GM19397 (cell line): Measurements from ENCODE around the gene SASS6.
A peak's percentile ranks its signal among the peaks of the same experiment; 100 is the strongest.

Experiments
- ATAC-seq: cut with Tn5 transposase; IDR thresholded peaks from one replicate; pipeline ENCODE4 v1.9.1; 2021; ENCODE audit warnings: mild to moderate bottlenecking, moderate library complexity; ENCODE audit not compliant: unreplicated experiment

SASS6 gene

GRCh38 chr1:100109554-100110066, 23.1 kb downstream of the SASS6 start:
- no peak for ATAC-seq

DNA sequence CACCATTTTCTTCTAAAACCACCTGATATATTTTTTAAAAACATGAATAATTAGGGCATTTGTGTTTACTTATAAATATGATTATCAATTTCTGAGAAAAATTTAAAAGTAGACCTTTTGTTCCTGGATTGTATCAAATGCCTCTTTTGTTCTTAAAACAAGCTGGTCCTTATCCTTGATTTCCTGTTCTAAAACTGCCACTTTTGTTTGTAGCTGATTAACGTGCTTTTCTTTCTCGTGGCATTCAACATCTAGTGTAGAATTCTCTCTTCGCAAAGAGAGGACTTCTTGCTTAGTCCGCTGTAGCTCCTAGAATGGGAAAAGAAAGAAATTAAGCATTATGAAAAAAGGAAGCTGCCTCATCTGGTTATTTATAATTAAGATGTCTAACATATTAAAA, 25.0 kb downstream of the SASS6 start:
- ATAC-seq, result no peak

- ATAC-seq, result no peak
These were observed 31.2 kb downstream of the SASS6 start for GRCh38 chr1:100101564-100101963.

- ATAC-seq, result no peak
These were observed 32.5 kb downstream of the SASS6 start for GRCh38 chr1:100100202-100100601.

DNA sequence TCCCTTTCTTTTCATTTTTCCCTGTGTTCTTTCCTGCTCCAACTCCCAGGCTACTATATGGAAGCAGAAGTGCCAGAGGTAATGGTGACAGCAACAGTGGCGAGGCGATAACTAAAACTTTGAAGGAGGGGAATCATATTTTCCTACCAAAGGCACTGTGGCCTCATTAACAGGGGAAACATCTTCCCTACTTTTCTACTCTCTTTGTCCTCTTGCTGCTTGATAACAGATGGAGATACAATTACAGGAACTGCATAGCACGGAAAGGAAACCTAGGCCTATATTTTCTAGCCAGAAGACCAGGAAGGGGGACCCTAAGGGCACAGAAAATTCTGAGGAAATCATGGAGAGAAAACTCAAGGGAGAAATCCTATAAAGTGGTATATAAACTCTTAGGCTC, 42.3 kb downstream of the SASS6 start:
- no peak for ATAC-seq

DNA sequence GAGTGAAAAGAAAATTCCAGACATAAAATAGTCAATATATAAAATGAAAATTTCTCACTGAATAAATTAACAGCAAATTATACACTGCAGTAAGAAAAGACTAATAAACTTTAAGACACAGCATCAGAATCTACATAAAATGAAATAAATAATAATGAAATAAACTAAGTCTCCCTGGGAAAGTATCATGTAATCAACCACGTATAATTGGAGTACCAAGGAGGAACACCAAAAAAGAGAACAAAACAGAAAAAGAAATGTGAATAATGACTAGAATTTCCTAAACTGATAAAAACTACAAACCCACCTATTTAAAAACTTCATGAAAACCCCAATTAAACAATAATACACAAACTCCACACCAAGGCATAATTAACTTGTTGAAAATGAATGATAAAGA, 43.6 kb downstream of the SASS6 start:
- ATAC-seq, result no peak

- ATAC-seq, result no peak
These were observed 45.3 kb downstream of the SASS6 start for GRCh38 chr1:100087396-100087795.

DNA sequence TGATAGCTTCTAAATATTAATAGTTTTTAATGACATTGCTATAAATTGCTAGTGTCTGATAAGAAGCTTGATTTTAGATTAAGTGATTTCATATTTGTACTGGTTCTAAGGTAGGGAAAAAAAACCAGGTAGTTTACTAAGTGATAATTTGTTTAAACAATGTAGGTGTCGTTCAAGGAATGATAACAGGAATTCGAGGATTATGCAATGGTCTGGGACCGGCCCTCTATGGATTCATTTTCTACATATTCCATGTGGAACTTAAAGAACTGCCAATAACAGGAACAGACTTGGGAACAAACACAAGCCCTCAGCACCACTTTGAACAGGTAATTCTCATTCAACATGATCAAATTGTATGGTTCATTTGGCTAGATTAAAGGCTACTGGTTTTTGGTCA, 52.4 kb downstream of the SASS6 start:
- ATAC-seq, result no peak

GRCh38 chr1:100077531-100077930, 55.2 kb downstream of the SASS6 start:
- peak; percentile 52 for ATAC-seq

DNA sequence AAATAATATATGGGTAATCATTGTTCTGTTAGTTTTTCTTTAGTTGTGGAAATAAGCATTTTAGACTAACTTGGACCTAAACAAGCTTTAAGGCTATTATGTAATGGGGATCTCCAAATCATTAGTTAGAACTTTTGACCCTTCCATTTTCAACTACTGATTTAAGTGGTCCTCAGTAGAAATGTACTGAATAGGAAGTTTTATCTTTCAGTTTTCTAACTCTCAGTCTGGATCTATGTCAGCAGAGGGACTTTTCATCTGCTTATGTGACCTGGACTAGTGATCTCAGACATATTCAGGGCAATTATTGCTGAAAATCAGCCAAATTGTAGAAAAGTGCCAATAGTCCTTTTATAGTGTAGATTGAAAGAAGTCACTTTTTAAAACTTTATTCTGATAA, 56.0 kb downstream of the SASS6 start:
- ATAC-seq, result peak; percentile 71

DNA sequence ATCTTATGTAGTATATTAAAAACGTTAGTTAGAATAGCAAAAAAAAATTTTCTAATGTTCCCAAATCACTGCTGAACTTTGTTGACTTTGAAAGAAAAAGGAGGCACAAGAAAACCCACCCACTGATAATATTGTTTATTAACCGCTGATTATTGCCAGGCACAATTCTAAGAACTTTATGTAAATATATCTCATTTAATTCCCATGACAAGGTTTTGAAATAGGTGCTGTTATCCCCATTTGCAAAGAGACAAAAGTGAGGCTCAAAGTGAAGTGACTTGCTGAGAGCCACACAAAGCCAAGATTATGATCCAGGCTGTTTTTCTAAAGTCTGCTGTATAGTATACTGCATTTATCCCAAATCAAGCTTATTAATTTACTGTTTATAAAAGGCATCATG, 56.4 kb downstream of the SASS6 start:
- no peak for ATAC-seq

DNA sequence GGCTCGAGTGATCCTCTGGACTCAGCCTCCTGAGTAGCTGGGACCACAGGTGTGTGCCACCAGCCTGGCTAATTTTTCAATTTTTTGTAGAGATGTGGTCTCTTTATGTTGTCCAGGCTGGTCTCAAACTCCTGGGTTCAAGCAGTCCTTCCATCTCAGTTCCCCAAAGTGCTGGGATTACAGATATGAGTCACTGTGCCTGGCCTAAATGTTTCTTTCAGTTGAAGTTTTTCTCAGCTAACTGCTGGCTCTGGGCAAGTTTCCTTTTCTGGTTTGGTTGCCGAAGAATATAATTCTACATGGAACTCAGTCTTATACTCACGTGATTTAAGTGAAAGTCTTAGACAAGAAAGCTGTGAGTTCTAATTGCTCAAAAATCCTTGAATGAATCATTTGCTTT, 57.0 kb downstream of the SASS6 start:
- peak; percentile 51 for ATAC-seq

- no peak for ATAC-seq
These were observed 57.9 kb downstream of the SASS6 start for GRCh38 chr1:100074604-100075395.

GRCh38 chr1:100073531-100073930, 59.2 kb downstream of the SASS6 start:
- no peak for ATAC-seq

- no peak for ATAC-seq
These were observed 62.4 kb downstream of the SASS6 start for GRCh38 chr1:100070201-100070939.

- no peak for ATAC-seq
These were observed 66.8 kb downstream of the SASS6 start for GRCh38 chr1:100065969-100066227.

DNA sequence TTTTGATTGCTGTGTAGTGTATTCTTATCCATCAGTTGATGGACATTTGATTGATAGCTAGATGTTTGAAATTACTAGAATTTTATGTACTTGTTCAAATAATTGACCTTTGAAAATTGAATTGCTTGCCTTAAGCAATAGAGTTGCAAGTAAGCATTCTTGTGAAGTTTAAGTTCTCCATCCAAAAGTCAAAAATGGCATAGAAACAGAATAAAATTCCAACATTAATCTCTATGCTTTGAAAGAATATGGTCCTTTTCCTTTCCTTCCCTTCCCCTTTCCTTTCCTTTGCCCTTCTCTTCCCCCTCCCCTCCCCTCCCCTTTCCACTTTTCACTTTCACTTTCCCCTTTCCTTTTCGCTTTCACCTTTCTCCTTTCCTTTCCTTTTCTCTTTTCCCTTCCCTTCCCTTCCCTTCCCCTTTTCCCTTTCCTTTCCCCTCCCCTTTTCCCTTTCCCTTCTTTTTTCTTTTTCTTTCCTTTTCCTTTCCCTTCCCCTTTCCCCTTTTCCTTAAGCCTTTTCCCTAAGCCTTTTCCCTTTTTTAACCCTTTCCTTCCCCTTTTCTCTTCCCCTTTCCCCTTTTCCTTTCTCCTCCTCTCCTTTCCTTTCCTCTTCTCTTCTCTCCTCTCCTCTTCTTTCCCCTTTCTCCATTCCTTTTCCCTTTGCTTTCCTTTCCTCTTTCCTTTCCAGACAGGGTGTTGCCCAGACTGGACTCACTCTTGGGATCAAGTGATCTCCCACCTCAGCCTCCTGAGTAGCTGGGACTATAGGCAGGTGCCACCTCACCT, 67.4 kb downstream of the SASS6 start:
- ATAC-seq, result no peak

DNA sequence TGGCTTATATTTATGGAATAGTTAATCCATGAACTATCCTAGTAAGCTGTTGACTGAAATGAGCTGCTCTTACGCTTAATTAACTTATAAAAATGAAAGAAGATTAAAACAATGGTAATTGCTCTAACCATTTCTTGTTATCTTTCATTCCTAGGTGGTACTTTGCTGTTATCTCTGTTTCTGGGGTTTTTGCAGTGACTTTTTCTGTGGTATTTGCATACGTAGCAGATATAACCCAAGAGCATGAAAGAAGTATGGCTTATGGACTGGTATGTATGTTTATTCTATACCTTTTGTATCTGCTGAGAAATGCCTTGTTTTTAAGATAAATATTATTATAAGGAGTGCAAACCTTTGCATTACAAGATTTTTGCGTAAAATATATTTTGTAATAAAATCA, 71.0 kb downstream of the SASS6 start:
- no peak for ATAC-seq

DNA sequence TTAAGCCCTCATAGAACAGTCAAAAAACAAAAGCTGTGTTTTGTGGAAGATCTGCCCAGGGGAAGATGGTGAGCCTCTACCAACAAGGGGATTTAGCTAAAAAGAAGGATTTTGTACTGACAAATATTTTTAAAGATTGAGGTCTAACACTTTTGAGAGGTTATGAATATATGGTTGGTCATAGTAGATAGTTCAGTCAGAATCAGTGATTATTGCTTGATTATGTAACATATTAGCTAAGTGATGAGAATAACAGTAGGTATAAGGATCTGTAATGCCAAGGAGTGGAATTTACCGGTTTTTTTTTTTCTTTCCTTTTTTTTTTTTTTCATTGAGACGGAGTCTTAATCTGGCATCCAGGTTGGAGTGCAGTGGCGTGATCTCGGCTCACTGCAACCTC, 79.0 kb downstream of the SASS6 start:
- ATAC-seq, result no peak

DNA sequence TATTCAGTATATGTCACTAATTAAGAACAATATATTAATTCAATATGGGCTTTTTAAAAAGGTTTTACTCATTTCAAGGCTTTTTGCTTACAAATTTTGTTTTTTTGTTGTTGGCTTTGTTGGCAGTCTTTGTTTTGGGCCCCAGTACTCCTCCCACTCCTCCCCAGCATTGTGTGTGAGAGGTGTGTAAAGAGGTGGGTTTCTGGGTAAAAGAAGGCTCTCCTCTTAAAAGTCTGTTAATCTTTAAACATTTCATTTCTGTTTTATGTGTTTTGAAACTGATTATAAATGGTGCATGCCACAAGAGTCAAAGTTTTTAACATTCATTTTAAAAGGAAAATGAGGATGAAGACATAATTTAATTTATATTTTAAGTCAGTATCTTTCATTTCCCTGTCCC, 79.6 kb downstream of the SASS6 start:
- ATAC-seq, result no peak

- no peak for ATAC-seq
These were observed 80.8 kb downstream of the SASS6 start for GRCh38 chr1:100051893-100052292.

- no peak for ATAC-seq
These were observed 81.3 kb downstream of the SASS6 start for GRCh38 chr1:100051401-100051800.
